ENCODE measurements around the gene CCDC15.
"Not testable (repeated sequence)": the region's sequence is repeated elsewhere in the genome, so short reads cannot be mapped to it uniquely, and the experiment has no call there.

The CCDC15 gene

GRCh38 chr11:124938206-124938765, 15.7 kb upstream of the CCDC15 start:
- DNase-seq (ENCODE audit: insufficient read length, low spot score) (no peak), FAIRE-seq (no peak)

- DNase-seq (ENCODE audit: insufficient read length, low spot score) (no peak), FAIRE-seq (no peak)
These were observed 15.0 kb upstream of the CCDC15 start for GRCh38 chr11:124938970-124939369.

- no peak for DNase-seq (ENCODE audit: insufficient read length, low spot score)
- no peak for FAIRE-seq
These were observed 12.3 kb upstream of the CCDC15 start for GRCh38 chr11:124941703-124942102.

- FAIRE-seq (no peak), DNase-seq (ENCODE audit: insufficient read length, low spot score) (no peak)
These were observed 11.3 kb upstream of the CCDC15 start for GRCh38 chr11:124942466-124943253.

GRCh38 chr11:124943254-124943616, 10.8 kb upstream of the CCDC15 start:
- DNase-seq (ENCODE audit: insufficient read length, low spot score) (no peak), FAIRE-seq (no peak)

- no peak for FAIRE-seq
These were observed 10.3 kb upstream of the CCDC15 start for GRCh38 chr11:124943741-124944140.

GRCh38 chr11:124944565-124944964, 9.4 kb upstream of the CCDC15 start:
- no peak for DNase-seq (ENCODE audit: insufficient read length, low spot score)
- FAIRE-seq: no peak

More at GRCh38 chr11:124943741-124944140, 10.3 kb upstream of the CCDC15 start:
- no peak for DNase-seq (ENCODE audit: insufficient read length, low spot score)

- DNase-seq (ENCODE audit: insufficient read length, low spot score): no peak
- no peak for FAIRE-seq
These were observed 8.2 kb upstream of the CCDC15 start for GRCh38 chr11:124945826-124946225.

- no peak for FAIRE-seq
- DNase-seq (ENCODE audit: insufficient read length, low spot score): no peak
These were observed 7.3 kb upstream of the CCDC15 start for GRCh38 chr11:124946735-124947141.

GRCh38 chr11:124950601-124951330, 3.2 kb upstream of the CCDC15 start:
- DNase-seq (ENCODE audit: insufficient read length, low spot score) (no peak), FAIRE-seq (no peak)

GRCh38 chr11:124951341-124951740, 2.7 kb upstream of the CCDC15 start:
- FAIRE-seq (no peak), DNase-seq (ENCODE audit: insufficient read length, low spot score) (no peak)

- FAIRE-seq (no peak), DNase-seq (ENCODE audit: insufficient read length, low spot score) (no peak)
These were observed 571 bp downstream of the CCDC15 start for GRCh38 chr11:124954590-124954955.

GRCh38 chr11:124955035-124955434, 1.0 kb downstream of the CCDC15 start:
- DNase-seq (ENCODE audit: insufficient read length, low spot score) (no peak), FAIRE-seq (no peak)

- no peak for FAIRE-seq
These were observed 8.1 kb downstream of the CCDC15 start for GRCh38 chr11:124961972-124962609.

GRCh38 chr11:124968197-124968596, 14.2 kb downstream of the CCDC15 start:
- DNase-seq (ENCODE audit: insufficient read length, low spot score); FAIRE-seq: not testable (repeated sequence)

More at GRCh38 chr11:124961972-124962609, 8.1 kb downstream of the CCDC15 start:
- DNase-seq (ENCODE audit: insufficient read length, low spot score): peak; percentile 56

- no peak for FAIRE-seq
- DNase-seq (ENCODE audit: insufficient read length, low spot score): no peak
These were observed 16.9 kb downstream of the CCDC15 start for GRCh38 chr11:124970925-124971324.

GRCh38 chr11:124971810-124972209, 17.8 kb downstream of the CCDC15 start:
- FAIRE-seq: no peak

GRCh38 chr11:124976531-124976930, 22.5 kb downstream of the CCDC15 start:
- DNase-seq (ENCODE audit: insufficient read length, low spot score) (no peak), FAIRE-seq (no peak)

More at GRCh38 chr11:124971810-124972209, 17.8 kb downstream of the CCDC15 start:
- no peak for DNase-seq (ENCODE audit: insufficient read length, low spot score)

- no peak for FAIRE-seq
These were observed 23.0 kb downstream of the CCDC15 start for GRCh38 chr11:124977006-124977405.

GRCh38 chr11:124978316-124978715, 24.3 kb downstream of the CCDC15 start:
- no peak for FAIRE-seq
- no peak for DNase-seq (ENCODE audit: insufficient read length, low spot score)

More at GRCh38 chr11:124977006-124977405, 23.0 kb downstream of the CCDC15 start:
- DNase-seq (ENCODE audit: insufficient read length, low spot score): no peak

- FAIRE-seq (no peak), DNase-seq (ENCODE audit: insufficient read length, low spot score) (no peak)
These were observed 28.0 kb downstream of the CCDC15 start for GRCh38 chr11:124982043-124982442.

All from HTR-8/SVneo (cell line).